ENCODE results near the gene TBC1D22A.
A peak's percentile ranks its signal among the peaks of the same experiment; 100 is the strongest.

The TBC1D22A gene

GRCh38 chr22:46968848-46969247 lies 206.4 kb downstream of the TBC1D22A start:
- no peaks in the 10 kb centered on the region for H3K9me3 ChIP-seq (ENCODE audit: insufficient read depth, low read length)
- H3K9ac ChIP-seq (ENCODE audit: low read length) = no peak overlapping the region
- no peak overlapping the region for H3K27ac ChIP-seq (ENCODE audit: low read length)
- no peak overlapping the region for H2AFZ ChIP-seq (ENCODE audit: low read depth, low read length)
- peaks cover 17% of the 10 kb centered on the region for H3K4me1 ChIP-seq (ENCODE audit: low read length)
- H4K20me1 ChIP-seq (ENCODE audit: insufficient read depth, low read length) = peaks cover 100% of the 10 kb centered on the region
- TF ChIP-seq EZH2phosphoT487 (IDR thresholded peaks at IDR 0.05; ENCODE audit: low read depth) = no peak
- TF ChIP-seq, protein P1, sequence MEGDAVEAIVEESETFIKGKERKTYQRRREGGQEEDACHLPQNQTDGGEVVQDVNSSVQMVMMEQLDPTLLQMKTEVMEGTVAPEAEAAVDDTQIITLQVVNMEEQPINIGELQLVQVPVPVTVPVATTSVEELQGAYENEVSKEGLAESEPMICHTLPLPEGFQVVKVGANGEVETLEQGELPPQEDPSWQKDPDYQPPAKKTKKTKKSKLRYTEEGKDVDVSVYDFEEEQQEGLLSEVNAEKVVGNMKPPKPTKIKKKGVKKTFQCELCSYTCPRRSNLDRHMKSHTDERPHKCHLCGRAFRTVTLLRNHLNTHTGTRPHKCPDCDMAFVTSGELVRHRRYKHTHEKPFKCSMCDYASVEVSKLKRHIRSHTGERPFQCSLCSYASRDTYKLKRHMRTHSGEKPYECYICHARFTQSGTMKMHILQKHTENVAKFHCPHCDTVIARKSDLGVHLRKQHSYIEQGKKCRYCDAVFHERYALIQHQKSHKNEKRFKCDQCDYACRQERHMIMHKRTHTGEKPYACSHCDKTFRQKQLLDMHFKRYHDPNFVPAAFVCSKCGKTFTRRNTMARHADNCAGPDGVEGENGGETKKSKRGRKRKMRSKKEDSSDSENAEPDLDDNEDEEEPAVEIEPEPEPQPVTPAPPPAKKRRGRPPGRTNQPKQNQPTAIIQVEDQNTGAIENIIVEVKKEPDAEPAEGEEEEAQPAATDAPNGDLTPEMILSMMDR (IDR thresholded peaks at IDR 0.05; ENCODE audit: low read depth, low read length) = no peak
- H3K36me3 ChIP-seq (replicated peaks; ENCODE audit: low read depth, low read length) = peaks cover 27% of the 10 kb centered on the region
- H3K27me3 ChIP-seq (ENCODE audit: low read depth, low read length) = no peaks in the 10 kb centered on the region
- H3K4me2 ChIP-seq (ENCODE audit: low read length) = peak overlapping the region; percentile 28
- no peak overlapping the region for H3K4me3 ChIP-seq (ENCODE audit: low read length)
- peaks cover 34% of the 10 kb centered on the region for H3K79me2 ChIP-seq (ENCODE audit: low read length)

DNA sequence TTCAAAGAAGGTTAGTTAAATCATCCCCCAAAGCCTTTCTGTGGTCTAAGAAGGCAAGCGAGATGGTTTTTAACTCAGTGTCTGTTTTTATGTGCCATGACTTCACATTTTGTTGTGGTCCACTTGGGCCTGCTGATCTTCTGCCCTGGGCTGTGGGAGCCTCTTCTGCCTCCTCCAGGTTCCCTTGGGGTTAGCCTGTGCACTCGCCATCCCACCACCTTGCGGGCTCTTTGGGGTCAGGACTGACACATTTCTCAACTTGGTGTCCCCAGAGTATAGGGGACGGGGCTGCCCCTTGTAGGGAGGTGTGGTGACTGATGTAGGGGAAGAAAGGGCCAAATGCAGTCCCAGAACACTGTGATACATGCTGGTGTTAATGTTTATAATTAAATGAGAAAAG lies 207.0 kb downstream of the TBC1D22A start:
- Histone ChIP-seq H3K4me1 (ENCODE audit: low read length) (peaks cover 17% of the 10 kb centered on the region), H3K4me3 (ENCODE audit: low read length) (no peak overlapping the region), H3K36me3 (replicated peaks; ENCODE audit: low read depth, low read length) (peaks cover 32% of the 10 kb centered on the region), H3K27ac (ENCODE audit: low read length) (no peak overlapping the region), H3K27me3 (ENCODE audit: low read depth, low read length) (no peaks in the 10 kb centered on the region), H3K9me3 (ENCODE audit: insufficient read depth, low read length) (no peaks in the 10 kb centered on the region), H4K20me1 (ENCODE audit: insufficient read depth, low read length) (peaks cover 100% of the 10 kb centered on the region), H2AFZ (ENCODE audit: low read depth, low read length) (no peak overlapping the region), H3K79me2 (ENCODE audit: low read length) (peaks cover 33% of the 10 kb centered on the region), H3K9ac (ENCODE audit: low read length) (no peak overlapping the region), H3K4me2 (ENCODE audit: low read length) (peak overlapping the region; percentile 28)
- TF ChIP-seq EZH2phosphoT487 (IDR thresholded peaks at IDR 0.05; ENCODE audit: low read depth) = no peak
- TF ChIP-seq, protein P1 (IDR thresholded peaks at IDR 0.05; ENCODE audit: low read depth, low read length) = no peak

- Histone ChIP-seq H3K4me2 (ENCODE audit: low read length) (peak overlapping the region; percentile 28; the same call in 1 of the 2 replicates), H3K27ac (ENCODE audit: low read length) (no peak overlapping the region)
- TF ChIP-seq EZH2phosphoT487 (IDR thresholded peaks at IDR 0.05; ENCODE audit: low read depth) = no peak
- TF ChIP-seq, protein P1 (IDR thresholded peaks at IDR 0.05; ENCODE audit: low read depth, low read length) = no peak
Measured at GRCh38 chr22:46969961-46970360, 207.5 kb downstream of the TBC1D22A start.

DNA sequence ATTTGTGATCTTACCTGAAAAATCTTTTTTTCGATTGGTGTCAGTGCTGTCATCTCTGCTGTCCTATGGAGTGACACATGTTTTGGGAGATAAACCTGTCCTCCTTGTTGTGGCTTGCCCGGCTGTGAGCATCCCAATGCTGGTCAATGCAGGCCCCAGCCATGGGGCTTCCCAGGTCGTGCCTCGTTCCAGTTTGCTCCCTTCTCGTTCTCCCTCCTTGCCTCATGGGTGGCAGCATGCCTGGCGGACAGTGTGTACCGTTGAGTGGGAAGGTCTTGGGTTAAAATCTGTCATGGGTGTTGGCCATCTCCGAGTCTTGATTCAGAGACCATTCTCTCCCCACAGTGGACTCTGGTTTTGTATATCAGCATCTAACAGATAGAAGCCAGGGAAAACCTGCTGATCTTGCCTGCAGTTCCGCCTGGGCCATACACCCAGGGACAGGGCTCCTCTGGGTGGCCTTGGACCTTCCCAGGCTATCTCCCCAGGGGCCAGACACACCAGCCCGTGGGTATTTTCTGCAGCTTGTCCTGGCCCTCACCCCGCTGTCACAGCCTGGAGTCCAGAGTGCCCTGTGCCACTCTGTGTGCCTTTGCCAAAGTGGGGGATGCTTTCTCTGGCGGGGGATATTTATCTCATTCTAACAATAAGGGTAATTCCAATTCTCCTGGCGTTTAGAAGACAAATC lies 208.1 kb downstream of the TBC1D22A start:
- no peaks in the 10 kb centered on the region for H3K9me3 ChIP-seq (ENCODE audit: insufficient read depth, low read length)
- H3K36me3 ChIP-seq (replicated peaks; ENCODE audit: low read depth, low read length) = peaks cover 43% of the 10 kb centered on the region
- H3K27ac ChIP-seq (ENCODE audit: low read length) = no peak overlapping the region
- H3K4me2 ChIP-seq (ENCODE audit: low read length) = no peak overlapping the region
- no peak overlapping the region for H3K9ac ChIP-seq (ENCODE audit: low read length)
- peaks cover 30% of the 10 kb centered on the region for H3K79me2 ChIP-seq (ENCODE audit: low read length)
- TF ChIP-seq, protein P1 (IDR thresholded peaks at IDR 0.05; ENCODE audit: low read depth, low read length) = no peak
- TF ChIP-seq EZH2phosphoT487 (IDR thresholded peaks at IDR 0.05; ENCODE audit: low read depth) = no peak
- peaks cover 17% of the 10 kb centered on the region for H3K4me1 ChIP-seq (ENCODE audit: low read length)
- no peaks in the 10 kb centered on the region for H3K27me3 ChIP-seq (ENCODE audit: low read depth, low read length)
- H4K20me1 ChIP-seq (ENCODE audit: insufficient read depth, low read length) = peaks cover 100% of the 10 kb centered on the region
- H2AFZ ChIP-seq (ENCODE audit: low read depth, low read length) = no peak overlapping the region
- no peak overlapping the region for H3K4me3 ChIP-seq (ENCODE audit: low read length)

More at GRCh38 chr22:46969961-46970360, 207.5 kb downstream of the TBC1D22A start:
- no peaks in the 10 kb centered on the region for H3K27me3 ChIP-seq (ENCODE audit: low read depth, low read length)
- no peaks in the 10 kb centered on the region for H3K9me3 ChIP-seq (ENCODE audit: insufficient read depth, low read length)
- peaks cover 30% of the 10 kb centered on the region for H3K79me2 ChIP-seq (ENCODE audit: low read length)
- no peak overlapping the region for H2AFZ ChIP-seq (ENCODE audit: low read depth, low read length)
- no peak overlapping the region for H3K4me3 ChIP-seq (ENCODE audit: low read length)
- H4K20me1 ChIP-seq (ENCODE audit: insufficient read depth, low read length) = peaks cover 100% of the 10 kb centered on the region
- peaks cover 37% of the 10 kb centered on the region for H3K36me3 ChIP-seq (replicated peaks; ENCODE audit: low read depth, low read length)
- no peak overlapping the region for H3K9ac ChIP-seq (ENCODE audit: low read length)
- peaks cover 17% of the 10 kb centered on the region for H3K4me1 ChIP-seq (ENCODE audit: low read length)

Measured in OCI-LY3 (cell line).